Common myeloid progenitor, CD34-positive (primary cell): Measurements from ENCODE around the gene ATP5ME.
"Not testable (repeated sequence)": the region's sequence is repeated elsewhere in the genome, so short reads cannot be mapped to it uniquely, and the experiment has no call there.

Source experiments
- CTCF ChIA-PET: fragments of 350-600 bp; sonication (Branson Sonifier 250); formaldehyde crosslinking; loops from one replicate; lab custom pipeline; 2021; ENCODE audit warnings: antibody characterized with exemption; lab: Charles Lee
- POLR2A ChIA-PET: fragments of 350-600 bp; sonication (Branson Sonifier 250); formaldehyde crosslinking; loops from one replicate; lab custom pipeline; 2021; ENCODE audit warnings: antibody characterized with exemption; lab: Charles Lee
- DNase-seq, 3 donors: peaks; one replicate each; pipeline versions ENCODE4 v3.0.0 to v3.0.0-alpha.2; 2013
- H3K27ac ChIP-seq, 2 experiments: 1 replicate in 1 of 2; 2 replicates in 1 of 2; pipeline ENCODE4 v1.7.0; 2013; ENCODE audit warnings: inconsistent platforms in 2 of 2, low read length in 2 of 2, mild to moderate bottlenecking in 2 of 2, low read depth in 1 of 2, moderate library complexity in 1 of 2; ENCODE audit not compliant: severe bottlenecking in 2 of 2, insufficient read depth in 1 of 2, poor library complexity in 1 of 2
- H3K27me3 ChIP-seq, 5 experiments: replicated peaks in 2 of 5; 1 replicate in 3 of 5; 2 replicates in 2 of 5; pipeline versions ENCODE4 v1.6.1 to v1.7.0; 2013; ENCODE audit warnings: low read length in 4 of 5, mild to moderate bottlenecking in 2 of 5, moderate library complexity in 2 of 5, inconsistent platforms in 1 of 5; ENCODE audit not compliant: insufficient read depth in 5 of 5, control insufficient read depth in 4 of 5
- H3K36me3 ChIP-seq, 4 experiments: 1 replicate in 2 of 4; 2 replicates in 2 of 4; pipeline versions ENCODE4 v1.6.1 to v1.7.0; 2013; ENCODE audit warnings: low read length in 3 of 4, control low read depth in 1 of 4, mild to moderate bottlenecking in 1 of 4; ENCODE audit not compliant: control insufficient read depth in 4 of 4, insufficient read depth in 4 of 4
- H3K4me1 ChIP-seq, 4 experiments: 1 replicate in 3 of 4; 2 replicates in 1 of 4; pipeline versions ENCODE4 v1.6.1 to v1.7.1; 2013; ENCODE audit warnings: low read length in 3 of 4, mild to moderate bottlenecking in 3 of 4, control low read depth in 1 of 4, inconsistent platforms in 1 of 4, moderate library complexity in 1 of 4; ENCODE audit not compliant: control insufficient read depth in 4 of 4, insufficient read depth in 4 of 4; ENCODE audit errors: control extremely low read depth in 1 of 4
- H3K4me3 ChIP-seq, 7 experiments: 1 replicate in 4 of 7; 2 replicates in 3 of 7; pipeline versions ENCODE4 v1.5.1 to v1.7.0; 2013; ENCODE audit warnings: mild to moderate bottlenecking in 7 of 7, low read length in 6 of 7, moderate library complexity in 6 of 7, inconsistent platforms in 2 of 7, low read depth in 2 of 7, control low read depth in 1 of 7; ENCODE audit not compliant: insufficient read depth in 4 of 7, control insufficient read depth in 1 of 7; ENCODE audit errors: extremely low read depth in 1 of 7
- H3K9me3 ChIP-seq, 5 experiments: 1 replicate in 4 of 5; 2 replicates in 1 of 5; pipeline versions ENCODE4 v1.6.1 to v1.7.1; 2013; ENCODE audit warnings: low read length in 4 of 5, mild to moderate bottlenecking in 2 of 5, inconsistent platforms in 1 of 5, low read depth in 1 of 5, moderate library complexity in 1 of 5; ENCODE audit not compliant: control insufficient read depth in 4 of 5, insufficient read depth in 2 of 5; ENCODE audit errors: control extremely low read depth in 1 of 5
- WGBS: methylation state at CpG from one replicate; pipeline ENCODE4 v1.1.5; 2013; ENCODE audit not compliant: insufficient coverage; 5-methylcytosine and 5-hydroxymethylcytosine counted together

The ATP5ME gene

GRCh38 chr4:699816-700580, 25.9 kb upstream of the ATP5ME start:
- Histone ChIP-seq H3K9me3 (no peaks in the 10 kb centered on the region), H3K4me3 (no peak overlapping the region), H3K27ac (no peak overlapping the region), H3K36me3 (no peaks in the 10 kb centered on the region), H3K4me1 (peaks cover 0 to 15% (median 8%) of the 10 kb centered on the region in 4 experiments), H3K27me3 (no peaks in the 10 kb centered on the region)
- ChIA-PET POLR2A (no interaction called here), CTCF (interaction anchor here (1.0 to 3.4 kb wide), 3 partner anchors 10 to 15 kb away, joined by 3 to 11 read pairs (median 6); no protein-coding TSS in a partner anchor)
- 93% methylated on average over 17 of the region's 27 CpGs for WGBS
- no peak for DNase-seq

GRCh38 chr4:694341-694940, 20.4 kb upstream of the ATP5ME start:
- POLR2A ChIA-PET, DNase-seq, H3K27me3 ChIP-seq, H3K36me3 ChIP-seq, H3K9me3 ChIP-seq, H3K4me3 ChIP-seq, H3K27ac ChIP-seq: not testable (repeated sequence)
- WGBS, result 96% methylated on average over 12 of the region's 12 CpGs
- peaks cover 0 to 16% (median 11%) of the 10 kb centered on the region in 4 experiments for H3K4me1 ChIP-seq
- CTCF ChIA-PET, result interaction anchor here (1.1 kb wide), 1 partner anchor 11 kb away, joined by 3 read pairs; no protein-coding TSS in a partner anchor

DNA sequence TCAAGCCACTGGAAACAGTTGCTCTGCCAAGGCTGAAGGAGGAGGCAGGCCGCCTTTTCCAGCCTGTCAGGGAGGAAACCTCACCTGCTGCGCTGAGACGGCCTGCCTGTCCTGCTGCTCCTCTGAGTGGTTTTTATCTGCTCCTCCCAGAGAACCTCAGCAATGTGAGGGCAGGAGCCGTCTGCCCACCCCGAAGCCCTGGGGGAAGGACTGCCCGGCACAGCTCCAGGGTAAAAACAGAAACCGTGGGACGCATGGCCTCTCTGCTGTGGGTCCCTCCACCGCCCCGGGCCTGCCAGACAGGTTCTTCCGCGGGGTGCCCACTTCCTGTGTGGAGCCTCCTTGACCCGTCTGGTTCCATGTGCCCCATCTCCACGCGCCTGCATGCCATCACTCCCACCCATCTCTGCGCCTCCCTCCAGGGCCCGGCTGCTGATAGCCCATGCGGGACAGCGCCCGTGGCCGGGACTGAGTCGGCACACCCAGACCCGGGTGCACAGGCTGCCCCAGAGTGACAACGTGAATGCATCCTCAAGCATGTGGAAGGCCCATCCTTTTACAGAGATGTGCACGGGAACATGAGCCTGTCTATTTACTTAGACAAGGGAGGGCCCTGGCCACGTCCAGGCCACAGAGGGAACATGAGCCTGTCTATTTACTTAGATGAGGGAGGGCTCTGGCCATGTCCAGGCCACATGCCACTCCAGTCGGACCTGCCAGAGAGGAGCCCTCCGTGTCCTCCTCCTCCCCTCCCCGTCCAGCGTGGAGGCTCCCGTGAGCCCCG, 18.9 kb upstream of the ATP5ME start:
- H3K27ac ChIP-seq, result no peak overlapping the region
- 85% methylated on average over 25 of the region's 32 CpGs for WGBS

GRCh38 chr4:689723-690122, 15.6 kb upstream of the ATP5ME start:
- Histone ChIP-seq H3K27me3 (no peaks in the 10 kb centered on the region), H3K4me3 (peak overlapping the region in 5 of 7 experiments; percentile 48 to 75 (median 64))
- CTCF ChIA-PET, result interaction anchor here (1.0 to 1.6 kb wide), 3 partner anchors 11 to 20 kb away, joined by 3 to 6 read pairs (median 5); no protein-coding TSS in a partner anchor

More for the DNA sequence above, 18.9 kb upstream of the ATP5ME start:
- CTCF ChIA-PET, result interaction anchor here (1.0 kb wide), 1 partner anchor 9 kb away, joined by 6 read pairs; no protein-coding TSS in a partner anchor
- no peaks in the 10 kb centered on the region for H3K36me3 ChIP-seq
- DNase-seq, result no peak
- peaks cover 0 to 19% (median 16%) of the 10 kb centered on the region in 4 experiments for H3K4me1 ChIP-seq
- POLR2A ChIA-PET, result no interaction called here
- no peak overlapping the region for H3K4me3 ChIP-seq
- no peaks in the 10 kb centered on the region for H3K27me3 ChIP-seq
- H3K9me3 ChIP-seq, result no peaks in the 10 kb centered on the region

GRCh38 chr4:688854-689681, 15.0 kb upstream of the ATP5ME start, which contains the start of gene SLC49A3:
SLC49A3 (minus strand) TSS chr4:689151; CDS start chr4:689127, 24 bp downstream.
- 11% methylated on average over 29 of the region's 59 CpGs for WGBS
- Histone ChIP-seq H3K27me3 (no peaks in the 10 kb centered on the region), H3K27ac (no peak within 1 kb of the TSS), H3K4me3 (peak within 1 kb of the TSS in 5 of 7 experiments; percentile 48 to 75 (median 64)), H3K36me3 (no peaks in the 10 kb centered on the region), H3K9me3 (no peaks in the 10 kb centered on the region), H3K4me1 (peaks cover 0 to 22% (median 18%) of the 10 kb centered on the region in 4 experiments)
- ChIA-PET CTCF (interaction anchor here (1.0 kb wide), 1 partner anchor 21 kb away, joined by 3 read pairs; no protein-coding TSS in a partner anchor), POLR2A (interaction anchor here (0.6 kb wide), 2 partner anchors 38 to 105 kb away, joined by 3 to 6 read pairs; no protein-coding TSS in a partner anchor)
- DNase-seq, result peak in 2 of 3 donors; percentile 39 to 52

More at GRCh38 chr4:689723-690122, 15.6 kb upstream of the ATP5ME start:
- POLR2A ChIA-PET, result interaction anchor here (0.6 kb wide), 2 partner anchors 37 to 104 kb away, joined by 3 to 6 read pairs; no protein-coding TSS in a partner anchor
- H3K9me3 ChIP-seq, result no peaks in the 10 kb centered on the region
- no peak overlapping the region for H3K27ac ChIP-seq
- 72% methylated on average over 5 of the region's 8 CpGs for WGBS
- peaks cover 0 to 19% (median 16%) of the 10 kb centered on the region in 4 experiments for H3K4me1 ChIP-seq
- H3K36me3 ChIP-seq, result no peaks in the 10 kb centered on the region
- DNase-seq, result no peak
